Right atrium auricular region (tissue), 2 donors: Measurements from ENCODE around the gene LMAN1L. TPM values are rescaled to one million over a fixed set of nuclear protein-coding genes. Genes with fewer than 3 reads are reported as not detected.
A peak's percentile ranks its signal among the peaks of the same experiment; 100 is the strongest.

Experiments
- DNase-seq: peaks from one replicate; pipeline ENCODE4 v3.0.0-alpha.2; 2019; ENCODE audit warnings: low spot score
- H3K27ac ChIP-seq, 2 donors: fragments of 200-600 bp; sonication (generic); 1 replicate in 1 of 2; 2 replicates in 1 of 2; pipeline ENCODE4 v1.5.1; 2016 to 2019
- H3K27me3 ChIP-seq, 2 donors: fragments of 200-600 bp; sonication (generic); one replicate each; pipeline versions ENCODE4 v1.5.1 to v1.6.0; 2017 to 2019
- H3K36me3 ChIP-seq: fragments of 200-600 bp; sonication (generic); one replicate; pipeline ENCODE4 v1.5.1; 2016
- H3K4me1 ChIP-seq, 2 donors: fragments of 200-600 bp; sonication (generic); one replicate each; pipeline versions ENCODE4 v1.5.1 to v1.6.0; 2017 to 2019
- H3K4me3 ChIP-seq, 2 donors: fragments of 200-600 bp; sonication (generic); 1 replicate in 1 of 2; 2 replicates in 1 of 2; pipeline ENCODE4 v1.5.1; 2017 to 2019; ENCODE audit warnings: mild to moderate bottlenecking in 1 of 2, moderate library complexity in 1 of 2
- H3K9me3 ChIP-seq, 2 donors: fragments of 200-600 bp; sonication (generic); one replicate each; pipeline ENCODE4 v1.5.1; 2019
- total RNA-seq, 2 donors: library from RNA; depleted of rRNA; stranded (reverse); fragments of >200 nt; gene quantifications; one replicate each; pipeline ENCODE4 v1.1.0, GENCODE V29; 2016
- TF ChIP-seq, protein P1 (sequence below), 2 donors: fragments of 200-600 bp; sonication (generic); IDR thresholded peaks; one replicate each; pipeline ENCODE4 v1.5.1; 2019; ENCODE audit warnings: antibody characterized with exemption in 2 of 2

The LMAN1L gene
- total RNA-seq, 2 donors from 2014 or later: 13.8 to 88.7 TPM

DNA sequence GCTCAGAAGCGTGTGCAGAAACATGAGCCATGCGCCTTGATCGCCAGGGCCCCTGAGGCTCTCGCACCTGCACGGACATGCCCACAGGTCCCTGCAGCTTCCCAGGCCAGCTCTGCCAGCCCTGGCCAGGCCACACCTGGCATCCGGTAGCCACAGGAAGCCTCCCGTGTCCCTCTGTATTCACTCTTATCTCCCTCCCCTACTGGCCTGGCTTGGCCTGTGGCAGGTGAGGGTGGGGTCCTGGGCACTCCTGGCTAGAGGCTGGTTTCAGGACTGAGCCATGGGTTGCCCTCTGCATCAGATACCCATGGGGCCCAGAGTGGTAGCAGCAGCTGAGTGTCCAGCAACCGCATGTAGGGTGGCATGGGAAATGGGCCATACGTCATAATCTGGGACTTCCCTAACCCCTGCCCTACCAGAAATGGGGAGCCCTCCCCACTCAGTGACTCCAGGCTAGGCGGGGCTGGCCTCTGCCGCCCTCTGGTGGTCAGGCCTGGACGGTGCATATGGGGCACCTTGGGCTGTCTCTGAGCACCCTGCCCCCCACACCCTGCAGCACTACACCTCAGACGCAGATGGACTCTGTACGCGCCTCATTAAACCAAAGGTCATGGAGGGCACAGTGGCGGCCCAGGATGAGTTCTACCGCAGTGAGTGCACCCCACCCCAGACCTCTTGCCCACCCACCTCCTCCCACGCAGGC lies 12.6 kb upstream of the LMAN1L start:
- TF ChIP-seq, protein P1, sequence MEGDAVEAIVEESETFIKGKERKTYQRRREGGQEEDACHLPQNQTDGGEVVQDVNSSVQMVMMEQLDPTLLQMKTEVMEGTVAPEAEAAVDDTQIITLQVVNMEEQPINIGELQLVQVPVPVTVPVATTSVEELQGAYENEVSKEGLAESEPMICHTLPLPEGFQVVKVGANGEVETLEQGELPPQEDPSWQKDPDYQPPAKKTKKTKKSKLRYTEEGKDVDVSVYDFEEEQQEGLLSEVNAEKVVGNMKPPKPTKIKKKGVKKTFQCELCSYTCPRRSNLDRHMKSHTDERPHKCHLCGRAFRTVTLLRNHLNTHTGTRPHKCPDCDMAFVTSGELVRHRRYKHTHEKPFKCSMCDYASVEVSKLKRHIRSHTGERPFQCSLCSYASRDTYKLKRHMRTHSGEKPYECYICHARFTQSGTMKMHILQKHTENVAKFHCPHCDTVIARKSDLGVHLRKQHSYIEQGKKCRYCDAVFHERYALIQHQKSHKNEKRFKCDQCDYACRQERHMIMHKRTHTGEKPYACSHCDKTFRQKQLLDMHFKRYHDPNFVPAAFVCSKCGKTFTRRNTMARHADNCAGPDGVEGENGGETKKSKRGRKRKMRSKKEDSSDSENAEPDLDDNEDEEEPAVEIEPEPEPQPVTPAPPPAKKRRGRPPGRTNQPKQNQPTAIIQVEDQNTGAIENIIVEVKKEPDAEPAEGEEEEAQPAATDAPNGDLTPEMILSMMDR (IDR thresholded peaks at IDR 0.05): peak; percentile 96 to 98
- Histone ChIP-seq H3K27me3 (no peaks in the 10 kb centered on the region), H3K36me3 (peaks cover 39% of the 10 kb centered on the region), H3K4me1 (peaks cover 0 to 35% of the 10 kb centered on the region in 2 donors), H3K9me3 (no peaks in the 10 kb centered on the region), H3K4me3 (no peak overlapping the region), H3K27ac (peak overlapping the region; percentile 72 to 80)
- peak; percentile 83 for DNase-seq

DNA sequence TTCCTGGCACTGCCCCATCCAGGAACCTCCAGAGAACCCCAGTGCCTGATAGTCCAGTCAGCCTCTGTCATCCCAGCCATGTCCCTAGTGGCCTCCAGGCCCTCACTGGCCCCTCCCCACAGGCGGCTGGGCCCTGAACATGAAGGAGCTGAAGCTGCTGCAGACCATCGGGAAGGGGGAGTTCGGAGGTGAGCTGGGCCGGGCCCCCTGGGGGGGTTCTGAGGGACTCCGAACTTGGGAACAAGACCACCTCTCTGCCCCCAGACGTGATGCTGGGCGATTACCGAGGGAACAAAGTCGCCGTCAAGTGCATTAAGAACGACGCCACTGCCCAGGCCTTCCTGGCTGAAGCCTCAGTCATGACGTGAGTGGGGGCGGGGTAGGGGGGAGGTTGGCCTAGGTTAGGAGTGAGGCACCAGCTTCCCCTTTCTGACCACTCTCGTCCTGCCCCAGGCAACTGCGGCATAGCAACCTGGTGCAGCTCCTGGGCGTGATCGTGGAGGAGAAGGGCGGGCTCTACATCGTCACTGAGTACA lies 12.0 kb upstream of the LMAN1L start:
- H3K27ac ChIP-seq: peak overlapping the region; percentile 72 to 80

DNA sequence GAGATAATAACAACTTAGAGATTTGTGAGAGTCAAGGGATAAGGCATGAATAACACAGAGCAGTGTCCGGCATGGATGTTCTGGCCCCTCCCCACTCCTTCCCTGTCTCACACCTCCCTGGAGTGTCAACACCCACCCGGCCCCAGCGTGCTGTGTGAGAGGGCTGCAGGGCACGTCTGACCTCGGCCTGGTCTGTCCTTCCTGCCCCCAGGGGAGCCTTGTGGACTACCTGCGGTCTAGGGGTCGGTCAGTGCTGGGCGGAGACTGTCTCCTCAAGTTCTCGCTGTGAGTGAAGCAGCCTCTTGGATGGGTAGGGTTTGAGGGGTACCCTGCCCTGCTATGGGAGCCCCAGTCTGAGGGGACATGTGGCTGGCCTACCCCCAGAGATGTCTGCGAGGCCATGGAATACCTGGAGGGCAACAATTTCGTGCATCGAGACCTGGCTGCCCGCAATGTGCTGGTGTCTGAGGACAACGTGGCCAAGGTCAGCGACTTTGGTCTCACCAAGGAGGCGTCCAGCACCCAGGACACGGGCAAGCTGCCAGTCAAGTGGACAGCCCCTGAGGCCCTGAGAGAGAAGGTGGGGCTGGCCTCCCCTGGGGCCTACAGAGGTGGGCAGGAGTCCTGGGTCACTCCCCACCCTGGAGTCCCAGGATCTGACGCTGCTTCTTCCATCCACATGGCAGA lies 11.2 kb upstream of the LMAN1L start:
- no peak for DNase-seq
- H3K27ac ChIP-seq: peak overlapping the region in 1 of 2 donors; percentile 80
- peaks cover 0 to 35% of the 10 kb centered on the region in 2 donors for H3K4me1 ChIP-seq
- H3K36me3 ChIP-seq: peaks cover 39% of the 10 kb centered on the region
- H3K4me3 ChIP-seq: no peak overlapping the region
- no peaks in the 10 kb centered on the region for H3K9me3 ChIP-seq
- TF ChIP-seq, protein P1 (IDR thresholded peaks at IDR 0.05): no peak
- H3K27me3 ChIP-seq: no peaks in the 10 kb centered on the region

More for the DNA sequence above, 12.0 kb upstream of the LMAN1L start:
- Histone ChIP-seq H3K9me3 (no peaks in the 10 kb centered on the region), H3K4me3 (no peak overlapping the region), H3K27me3 (no peaks in the 10 kb centered on the region), H3K36me3 (peaks cover 39% of the 10 kb centered on the region), H3K4me1 (peaks cover 0 to 35% of the 10 kb centered on the region in 2 donors)
- TF ChIP-seq, protein P1 (IDR thresholded peaks at IDR 0.05): no peak
- DNase-seq: no peak

DNA sequence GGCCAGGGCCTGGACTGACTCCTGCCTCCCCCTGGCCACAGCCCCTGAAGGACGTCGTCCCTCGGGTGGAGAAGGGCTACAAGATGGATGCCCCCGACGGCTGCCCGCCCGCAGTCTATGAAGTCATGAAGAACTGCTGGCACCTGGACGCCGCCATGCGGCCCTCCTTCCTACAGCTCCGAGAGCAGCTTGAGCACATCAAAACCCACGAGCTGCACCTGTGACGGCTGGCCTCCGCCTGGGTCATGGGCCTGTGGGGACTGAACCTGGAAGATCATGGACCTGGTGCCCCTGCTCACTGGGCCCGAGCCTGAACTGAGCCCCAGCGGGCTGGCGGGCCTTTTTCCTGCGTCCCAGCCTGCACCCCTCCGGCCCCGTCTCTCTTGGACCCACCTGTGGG lies 10.3 kb upstream of the LMAN1L start:
- Histone ChIP-seq H3K9me3 (no peaks in the 10 kb centered on the region), H3K27me3 (no peaks in the 10 kb centered on the region), H3K4me3 (no peak overlapping the region), H3K4me1 (peaks cover 0 to 35% of the 10 kb centered on the region in 2 donors), H3K27ac (peak overlapping the region in 1 of 2 donors; percentile 80), H3K36me3 (peaks cover 39% of the 10 kb centered on the region)
- no peak for DNase-seq
- TF ChIP-seq, protein P1 (IDR thresholded peaks at IDR 0.05): no peak

DNA sequence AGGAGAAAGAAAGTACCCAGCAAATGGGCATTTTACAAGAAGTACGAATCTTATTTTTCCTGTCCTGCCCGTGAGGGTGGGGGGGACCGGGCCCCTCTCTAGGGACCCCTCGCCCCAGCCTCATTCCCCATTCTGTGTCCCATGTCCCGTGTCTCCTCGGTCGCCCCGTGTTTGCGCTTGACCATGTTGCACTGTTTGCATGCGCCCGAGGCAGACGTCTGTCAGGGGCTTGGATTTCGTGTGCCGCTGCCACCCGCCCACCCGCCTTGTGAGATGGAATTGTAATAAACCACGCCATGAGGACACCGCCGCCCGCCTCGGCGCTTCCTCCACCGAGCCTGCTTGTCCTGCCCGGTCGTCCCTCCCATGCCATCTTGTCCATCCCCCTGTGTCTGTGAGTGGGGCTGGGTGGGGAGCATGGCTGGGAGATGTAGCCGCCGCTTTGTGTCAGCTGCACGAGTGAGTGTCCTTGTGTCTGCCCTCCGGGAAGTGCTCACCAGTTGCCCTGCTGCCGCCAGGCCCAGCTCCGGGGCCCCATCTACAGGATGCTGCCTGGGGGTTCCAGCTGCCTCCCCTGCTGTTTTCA lies 9.7 kb upstream of the LMAN1L start:
- TF ChIP-seq, protein P1 (IDR thresholded peaks at IDR 0.05): no peak
- H3K36me3 ChIP-seq: peaks cover 39% of the 10 kb centered on the region
- DNase-seq: no peak
- no peaks in the 10 kb centered on the region for H3K9me3 ChIP-seq
- no peak overlapping the region for H3K27ac ChIP-seq
- H3K4me1 ChIP-seq: peaks cover 0 to 32% of the 10 kb centered on the region in 2 donors
- no peak overlapping the region for H3K4me3 ChIP-seq
- H3K27me3 ChIP-seq: no peaks in the 10 kb centered on the region
